Left ventricle myocardium inferior (tissue), 1 donor: ENCODE measurements around the gene COL11A1. TPM values are rescaled to one million over a fixed set of nuclear protein-coding genes. Genes with fewer than 3 reads are reported as not detected.
"Not testable (repeated sequence)": the region's sequence is repeated elsewhere in the genome, so short reads cannot be mapped to it uniquely, and the experiment has no call there.

ENCODE experiments used
- DNase-seq: peaks from one replicate; pipeline ENCODE4 v3.0.0-alpha.2; 2020
- H3K27ac ChIP-seq: fragments of 200-600 bp; replicated peaks from 2 replicates; pipeline ENCODE4 v1.8.0; 2021
- H3K27me3 ChIP-seq: fragments of 200-600 bp; 2 replicates; pipeline ENCODE4 v1.8.0; 2021; ENCODE audit warnings: low read depth
- H3K36me3 ChIP-seq: fragments of 200-600 bp; 2 replicates; pipeline ENCODE4 v1.8.0; 2021
- H3K4me1 ChIP-seq: fragments of 200-600 bp; 2 replicates; pipeline ENCODE4 v1.8.0; 2021
- H3K4me3 ChIP-seq: fragments of 200-600 bp; 2 replicates; pipeline ENCODE4 v1.8.0; 2021; ENCODE audit warnings: mild to moderate bottlenecking, moderate library complexity
- H3K9me3 ChIP-seq: fragments of 200-600 bp; replicated peaks from 2 replicates; pipeline ENCODE4 v1.8.0; 2021
- intact Hi-C: fragments of 100-400 bp; cut with micrococcal nuclease; formaldehyde crosslinking; loops from one replicate; pipeline ENCODE4 v1.11.0; 2022
- total RNA-seq: library from RNA; stranded (reverse); fragmentation: NEBNext Ultra II Directional; extraction: Animal tissue kit (Norgen Biotek cat#: 25700); gene quantifications from one replicate; pipeline ENCODE4 v1.2.1, GENCODE V29; 2021
- TF ChIP-seq, protein P1 (sequence below): fragments of 200-600 bp; IDR thresholded peaks from 2 replicates; pipeline ENCODE4 v1.8.0; 2021; ENCODE audit warnings: antibody characterized with exemption, mild to moderate bottlenecking, borderline replicate concordance
- donor health status: DM: no; HTN: yes; CAD: no; lungs with severe emphysema.

The COL11A1 gene
- total RNA-seq, 1 donor from 2014 or later, result not detected

DNA sequence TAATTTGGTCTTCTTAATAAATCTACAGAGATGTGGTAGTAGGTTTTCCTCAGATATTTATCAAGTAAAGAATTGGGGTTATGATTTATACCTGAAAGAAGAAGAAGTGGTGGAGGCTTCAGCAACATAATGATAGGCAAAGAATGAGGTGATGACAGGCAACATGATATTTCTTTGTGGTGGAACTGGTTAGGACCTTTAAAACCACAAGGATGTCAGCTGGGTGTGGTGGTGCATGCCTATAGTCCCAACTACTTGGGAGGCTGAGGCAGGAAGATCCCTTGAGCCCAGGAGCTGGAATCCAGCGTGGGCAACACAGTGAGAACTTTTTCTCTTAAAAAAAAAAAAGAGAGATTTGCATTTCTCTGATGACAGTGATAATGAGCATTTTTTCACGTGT is 34.1 kb upstream of the COL11A1 start:
- H3K27me3 ChIP-seq, result no peaks in the 10 kb centered on the region
- intact Hi-C loops, result no loop called here
- TF ChIP-seq, protein P1, sequence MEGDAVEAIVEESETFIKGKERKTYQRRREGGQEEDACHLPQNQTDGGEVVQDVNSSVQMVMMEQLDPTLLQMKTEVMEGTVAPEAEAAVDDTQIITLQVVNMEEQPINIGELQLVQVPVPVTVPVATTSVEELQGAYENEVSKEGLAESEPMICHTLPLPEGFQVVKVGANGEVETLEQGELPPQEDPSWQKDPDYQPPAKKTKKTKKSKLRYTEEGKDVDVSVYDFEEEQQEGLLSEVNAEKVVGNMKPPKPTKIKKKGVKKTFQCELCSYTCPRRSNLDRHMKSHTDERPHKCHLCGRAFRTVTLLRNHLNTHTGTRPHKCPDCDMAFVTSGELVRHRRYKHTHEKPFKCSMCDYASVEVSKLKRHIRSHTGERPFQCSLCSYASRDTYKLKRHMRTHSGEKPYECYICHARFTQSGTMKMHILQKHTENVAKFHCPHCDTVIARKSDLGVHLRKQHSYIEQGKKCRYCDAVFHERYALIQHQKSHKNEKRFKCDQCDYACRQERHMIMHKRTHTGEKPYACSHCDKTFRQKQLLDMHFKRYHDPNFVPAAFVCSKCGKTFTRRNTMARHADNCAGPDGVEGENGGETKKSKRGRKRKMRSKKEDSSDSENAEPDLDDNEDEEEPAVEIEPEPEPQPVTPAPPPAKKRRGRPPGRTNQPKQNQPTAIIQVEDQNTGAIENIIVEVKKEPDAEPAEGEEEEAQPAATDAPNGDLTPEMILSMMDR, result no peak
- no peaks in the 10 kb centered on the region for H3K4me1 ChIP-seq
- H3K27ac ChIP-seq, result no peak overlapping the region
- H3K36me3 ChIP-seq, result no peaks in the 10 kb centered on the region
- no peak overlapping the region for H3K4me3 ChIP-seq
- no peak for DNase-seq
- H3K9me3 ChIP-seq, result no peaks in the 10 kb centered on the region

DNA sequence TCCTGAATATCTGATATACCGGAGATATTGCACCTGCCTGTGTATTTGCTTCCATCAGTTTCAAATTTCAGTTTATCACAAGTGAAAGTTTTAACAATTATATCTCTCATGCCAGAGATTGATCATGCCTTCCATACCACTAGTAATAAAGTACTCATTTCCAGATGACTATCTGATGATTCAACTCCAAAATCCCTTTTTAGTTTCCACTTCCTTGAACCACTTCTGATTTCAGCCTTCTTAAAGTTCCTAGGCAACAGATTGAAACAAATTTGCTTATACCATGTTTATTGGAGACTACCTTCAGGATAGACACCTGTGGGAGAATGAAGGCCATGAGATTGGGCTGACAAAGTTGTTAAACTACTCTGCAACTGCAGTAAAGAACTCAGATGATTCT is 21.5 kb upstream of the COL11A1 start:
- Histone ChIP-seq H3K27ac (no peak overlapping the region), H3K36me3 (no peaks in the 10 kb centered on the region), H3K9me3 (peaks cover 16% of the 10 kb centered on the region), H3K4me1 (no peaks in the 10 kb centered on the region), H3K27me3 (no peaks in the 10 kb centered on the region), H3K4me3 (no peak overlapping the region)
- DNase-seq, result no peak
- TF ChIP-seq, protein P1, result no peak
- intact Hi-C loops, result no loop called here

DNA sequence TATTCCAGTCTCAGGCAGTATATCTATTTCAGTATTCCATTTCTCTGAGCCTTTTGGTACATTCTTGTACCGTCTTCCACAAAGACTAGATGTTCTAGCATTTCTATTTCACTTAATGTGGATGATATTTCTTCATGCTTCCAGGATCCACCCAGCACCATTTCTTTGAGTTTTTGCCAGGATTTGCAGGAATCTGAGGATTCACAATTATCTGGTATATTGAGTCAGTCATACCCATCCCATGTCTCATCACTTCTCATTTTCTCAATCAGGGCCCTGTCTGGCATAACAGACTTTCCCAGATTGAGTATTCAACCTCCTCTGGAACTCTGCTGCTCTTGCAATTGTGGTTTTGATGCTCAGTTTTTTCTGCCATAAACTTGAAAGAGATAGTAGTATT is 20.9 kb upstream of the COL11A1 start:
- intact Hi-C loops, result no loop called here
- Histone ChIP-seq H3K36me3 (no peaks in the 10 kb centered on the region), H3K27me3 (no peaks in the 10 kb centered on the region), H3K27ac (no peak overlapping the region), H3K4me3 (no peak overlapping the region), H3K9me3 (peaks cover 12% of the 10 kb centered on the region), H3K4me1 (no peaks in the 10 kb centered on the region)
- TF ChIP-seq, protein P1, result no peak
- no peak for DNase-seq

DNA sequence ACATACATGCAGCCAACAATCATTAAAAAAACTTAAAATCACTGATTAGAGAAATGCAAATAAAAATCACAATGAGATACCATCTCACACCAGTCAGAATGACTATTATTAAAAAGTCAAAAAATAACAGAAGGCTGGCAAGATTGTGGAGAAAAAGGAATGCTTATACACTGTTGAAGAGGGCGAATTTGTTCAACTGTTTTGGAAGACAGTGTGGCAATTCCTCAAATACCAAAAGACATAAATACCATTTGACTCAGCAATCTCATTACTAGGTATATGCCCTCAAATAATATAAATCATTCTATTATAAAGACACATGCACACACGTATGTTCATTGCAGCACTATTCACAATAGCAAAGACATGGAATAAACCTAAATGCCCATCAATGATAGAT is 19.9 kb upstream of the COL11A1 start:
- H3K4me1 ChIP-seq, H3K4me3 ChIP-seq, intact Hi-C loops, H3K27me3 ChIP-seq, H3K36me3 ChIP-seq, H3K9me3 ChIP-seq, DNase-seq, H3K27ac ChIP-seq: not testable (repeated sequence)

DNA sequence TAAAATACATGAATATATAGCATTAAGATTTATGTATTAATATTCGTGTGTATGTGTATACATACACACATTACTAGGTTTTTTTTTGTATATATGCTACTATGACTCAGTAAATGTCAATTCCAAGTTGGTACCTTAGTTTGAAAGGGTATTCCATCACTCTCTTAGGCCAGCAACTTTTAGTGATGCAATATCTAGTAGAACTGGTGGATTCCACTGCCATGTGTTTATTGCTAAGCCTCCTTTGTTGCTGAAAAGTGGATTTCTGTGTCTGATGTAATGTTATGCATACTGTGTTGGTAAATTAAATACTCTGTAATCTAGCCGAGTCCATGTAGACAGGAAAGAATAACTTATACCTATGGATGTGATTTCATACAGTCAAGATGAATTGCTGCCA is 16.9 kb upstream of the COL11A1 start:
- DNase-seq, result no peak
- Histone ChIP-seq H3K36me3 (no peaks in the 10 kb centered on the region), H3K27ac (no peak overlapping the region), H3K4me3 (no peak overlapping the region), H3K4me1 (no peaks in the 10 kb centered on the region), H3K9me3 (peaks cover 8% of the 10 kb centered on the region), H3K27me3 (no peaks in the 10 kb centered on the region)
- intact Hi-C loops, result no loop called here
- TF ChIP-seq, protein P1, result no peak

DNA sequence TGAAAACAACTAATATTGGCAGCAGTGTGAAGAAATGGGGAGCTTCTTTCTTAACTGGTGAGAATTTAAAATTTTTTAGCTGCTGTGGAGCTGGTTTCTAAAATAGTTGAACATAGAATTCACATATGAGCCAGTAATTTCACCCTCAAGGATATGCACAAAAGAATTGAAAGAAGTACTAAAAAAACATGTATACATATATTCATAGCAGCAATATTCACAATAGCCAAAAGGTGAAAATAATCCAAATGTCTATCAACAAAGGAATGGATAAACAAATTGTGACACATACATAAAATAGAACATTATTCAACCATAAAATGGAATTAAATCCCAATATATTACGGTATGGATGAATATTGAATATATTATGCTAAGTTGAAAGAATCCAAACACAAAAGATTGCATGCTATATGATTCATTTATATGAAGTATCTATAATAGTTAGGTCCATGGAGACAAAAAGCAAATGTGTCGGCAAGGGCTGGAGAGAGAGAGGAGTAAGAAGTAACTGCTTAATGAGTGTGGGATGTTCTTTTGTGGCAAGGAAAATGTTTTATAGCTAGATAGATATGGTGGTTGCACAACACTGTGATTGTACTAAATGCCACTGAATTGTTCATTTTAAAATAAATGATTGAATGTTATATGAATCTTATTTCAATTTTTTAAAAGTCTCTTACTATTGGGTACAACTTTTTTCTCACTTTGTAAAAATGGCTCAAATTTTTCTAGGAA is 14.8 kb upstream of the COL11A1 start:
- Histone ChIP-seq H3K9me3 (peaks cover 8% of the 10 kb centered on the region), H3K4me1 (no peaks in the 10 kb centered on the region), H3K27ac (no peak overlapping the region), H3K27me3 (no peaks in the 10 kb centered on the region), H3K36me3 (no peaks in the 10 kb centered on the region), H3K4me3 (no peak overlapping the region)
- DNase-seq, result no peak
- TF ChIP-seq, protein P1, result no peak
- intact Hi-C loops, result no loop called here
